Esophagus squamous epithelium (tissue), 5 donors: ENCODE data around the gene HAPSTR1. TPM values are rescaled to one million over a fixed set of nuclear protein-coding genes. Genes with fewer than 3 reads are reported as not detected.
"Not testable (repeated sequence)": the region's sequence is repeated elsewhere in the genome, so short reads cannot be mapped to it uniquely, and the experiment has no call there.

Experiments
- DNase-seq: peaks from one replicate; lab custom pipeline; 2025; lab: John Stamatoyannopoulos, UW
- H3K27ac ChIP-seq, 4 donors: fragments of 200-600 bp; sonication (generic); one replicate each; pipeline ENCODE4 v1.5.1; 2016 to 2019; ENCODE audit warnings: mild to moderate bottlenecking in 1 of 4
- H3K27me3 ChIP-seq, 4 donors: fragments of 200-600 bp; sonication (generic); 1 replicate in 3 of 4; 2 replicates in 1 of 4; pipeline versions ENCODE4 v1.5.1 to v1.6.0; 2017 to 2021; ENCODE audit warnings: antibody characterized with exemption in 1 of 4
- H3K36me3 ChIP-seq, 3 donors: fragments of 200-600 bp; sonication (generic); one replicate each; pipeline ENCODE4 v1.5.1; 2016 to 2019
- H3K4me1 ChIP-seq, 3 donors: fragments of 200-600 bp; sonication (generic); one replicate each; pipeline ENCODE4 v1.5.1; 2017 to 2019
- H3K4me3 ChIP-seq, 4 donors: fragments of 200-600 bp; sonication (generic); 1 replicate in 3 of 4; 2 replicates in 1 of 4; pipeline ENCODE4 v1.5.1; 2016 to 2019; ENCODE audit warnings: mild to moderate bottlenecking in 2 of 4, moderate library complexity in 1 of 4
- H3K9me3 ChIP-seq, 3 donors: fragments of 200-600 bp; sonication (generic); one replicate each; pipeline ENCODE4 v1.5.1; 2016 to 2019
- CTCF ChIP-seq, 6 experiments: fragments of 450-650 bp in 4 of 6; fragments of 200-600 bp in 2 of 6; sonication (generic) in 2 of 6; IDR thresholded peaks; one replicate each; pipeline ENCODE4 v1.5.1; 2016 to 2019; ENCODE audit warnings: antibody characterized with exemption in 6 of 6, mild to moderate bottlenecking in 4 of 6, moderate library complexity in 4 of 6
- POLR2A ChIP-seq, 4 donors: fragments of 450-650 bp; IDR thresholded peaks; one replicate each; pipeline ENCODE4 v1.6.1; 2017; ENCODE audit warnings: antibody characterized with exemption in 4 of 4, mild to moderate bottlenecking in 4 of 4, moderate library complexity in 3 of 4
- WGBS, 2 donors: methylation state at CpG; one replicate each; pipeline ENCODE4 v1.1.5; 2018; 5-methylcytosine and 5-hydroxymethylcytosine counted together
- intact Hi-C: fragments of 100-400 bp; cut with DNase I; formaldehyde crosslinking; loops from one replicate; pipeline ENCODE4 v1.15.0; 2022
- total RNA-seq, 4 donors: library from RNA; depleted of rRNA; stranded (reverse); fragments of >200 nt; gene quantifications; one replicate each; pipeline ENCODE4 v1.1.0, GENCODE V29; 2016
- donor health status: DM: yes; HTN: yes; CAD: no.

HAPSTR1 gene
- 10 to 100 TPM; 37.8 to 59.8 (median 47.0) TPM for total RNA-seq

GRCh38 chr16:9090960-9091866 is at the start of gene HAPSTR1:
HAPSTR1 (plus strand) TSS chr16:9091644; CDS start chr16:9092045, 401 bp downstream.
- no peaks in the 10 kb centered on the region for H3K9me3 ChIP-seq
- H3K4me1 ChIP-seq, result peaks cover 13 to 45% (median 35%) of the 10 kb centered on the region in 3 donors
- H3K4me3 ChIP-seq, result peak within 1 kb of the TSS; percentile 77 to 98 (median 91)
- TF ChIP-seq CTCF (IDR thresholded peaks at IDR 0.05) (peak in 2 of 6 experiments; percentile 8 to 11), POLR2A (IDR thresholded peaks at IDR 0.05) (peak; percentile 47 to 100 (median 99))
- intact Hi-C loops, result no loop called here
- H3K27me3 ChIP-seq, result no peaks in the 10 kb centered on the region
- H3K36me3 ChIP-seq, result peaks cover 0 to 10% (median 0%) of the 10 kb centered on the region in 3 donors
- 0% methylated on average over 15 of the region's 79 CpGs for WGBS, 2 donors
- H3K27ac ChIP-seq, result peak within 1 kb of the TSS; percentile 98 to 100 (median 99)
- DNase-seq, result peak; percentile 99

GRCh38 chr16:9042533-9042932 is 48.9 kb upstream of the HAPSTR1 start:
- Histone ChIP-seq H3K27ac (no peak overlapping the region), H3K4me3 (no peak overlapping the region), H3K27me3 (no peaks in the 10 kb centered on the region), H3K36me3 (no peaks in the 10 kb centered on the region), H3K4me1 (peaks cover 4 to 6% (median 6%) of the 10 kb centered on the region in 3 donors), H3K9me3 (no peaks in the 10 kb centered on the region)
- intact Hi-C loops, result no loop called here
- no peak for DNase-seq
- TF ChIP-seq CTCF (IDR thresholded peaks at IDR 0.05) (no peak), POLR2A (IDR thresholded peaks at IDR 0.05) (no peak)
- 67 to 71% methylated on average over 3 to 4 of the region's 5 CpGs for WGBS, 2 donors

GRCh38 chr16:9042964-9043680 is 48.3 kb upstream of the HAPSTR1 start:
- no peak for TF ChIP-seq POLR2A (IDR thresholded peaks at IDR 0.05)
- TF ChIP-seq CTCF (IDR thresholded peaks at IDR 0.05), result no peak
- Histone ChIP-seq H3K27me3 (no peaks in the 10 kb centered on the region), H3K9me3 (no peaks in the 10 kb centered on the region), H3K27ac (no peak overlapping the region), H3K36me3 (no peaks in the 10 kb centered on the region), H3K4me1 (peaks cover 10 to 12% (median 12%) of the 10 kb centered on the region in 3 donors), H3K4me3 (no peak overlapping the region)
- intact Hi-C loops, result no loop called here
- 68 to 71% methylated on average over 15 of the region's 15 CpGs for WGBS, 2 donors
- DNase-seq, result no peak

GRCh38 chr16:9045562-9045961 is 45.9 kb upstream of the HAPSTR1 start:
- H3K4me3 ChIP-seq, H3K27ac ChIP-seq, intact Hi-C loops, H3K36me3 ChIP-seq, H3K9me3 ChIP-seq, DNase-seq, H3K27me3 ChIP-seq: not testable (repeated sequence)
- H3K4me1 ChIP-seq, result peaks cover 10 to 19% (median 14%) of the 10 kb centered on the region in 3 donors
- 0 to 50% methylated on average over 1 to 2 of the region's 3 CpGs for WGBS, 2 donors

GRCh38 chr16:9046667-9047055 is 44.8 kb upstream of the HAPSTR1 start:
- Histone ChIP-seq H3K36me3 (no peaks in the 10 kb centered on the region), H3K9me3 (no peaks in the 10 kb centered on the region), H3K27ac (no peak overlapping the region), H3K27me3 (no peaks in the 10 kb centered on the region), H3K4me1 (peaks cover 10 to 19% (median 14%) of the 10 kb centered on the region in 3 donors), H3K4me3 (no peak overlapping the region)
- 92 to 97% methylated on average over 1 of the region's 1 CpG for WGBS, 2 donors
- no peak for TF ChIP-seq POLR2A (IDR thresholded peaks at IDR 0.05)
- DNase-seq, result no peak
- intact Hi-C loops, result no loop called here
